Adrenal gland (tissue), 5 donors: ENCODE data around the gene PDE9A.

Experiments used
- CTCF ChIP-seq, 6 experiments: fragments of 450-650 bp in 4 of 6; fragments of 200-600 bp in 2 of 6; sonication (generic) in 1 of 6; IDR thresholded peaks; 1 replicate in 5 of 6; 2 replicates in 1 of 6; pipeline versions ENCODE4 v1.5.1 to v1.8.0; 2016 to 2021; ENCODE audit warnings: antibody characterized with exemption in 6 of 6, mild to moderate bottlenecking in 2 of 6, moderate library complexity in 1 of 6
- POLR2A ChIP-seq, 2 donors: fragments of 450-650 bp; IDR thresholded peaks; one replicate each; pipeline ENCODE4 v1.6.1; 2017; ENCODE audit warnings: antibody characterized with exemption in 2 of 2, mild to moderate bottlenecking in 2 of 2, moderate library complexity in 1 of 2
- donor health status: DM: no; HTN: no; CAD: no.

- TF ChIP-seq CTCF (IDR thresholded peaks at IDR 0.05) (no peak), POLR2A (IDR thresholded peaks at IDR 0.05) (no peak)
These were observed 26.1 kb downstream of the PDE9A start for GRCh38 chr21:42679319-42680057.
